GM19025 (cell line): ENCODE measurements around the gene STRIT1.
"Not testable (repeated sequence)": the region's sequence is repeated elsewhere in the genome, so short reads cannot be mapped to it uniquely, and the experiment has no call there.

ENCODE experiments used
- ATAC-seq: cut with Tn5 transposase; IDR thresholded peaks from one replicate; pipeline ENCODE4 v1.9.1; 2021; ENCODE audit warnings: mild to moderate bottlenecking, low read depth, moderate library complexity; ENCODE audit not compliant: unreplicated experiment

Gene STRIT1

DNA sequence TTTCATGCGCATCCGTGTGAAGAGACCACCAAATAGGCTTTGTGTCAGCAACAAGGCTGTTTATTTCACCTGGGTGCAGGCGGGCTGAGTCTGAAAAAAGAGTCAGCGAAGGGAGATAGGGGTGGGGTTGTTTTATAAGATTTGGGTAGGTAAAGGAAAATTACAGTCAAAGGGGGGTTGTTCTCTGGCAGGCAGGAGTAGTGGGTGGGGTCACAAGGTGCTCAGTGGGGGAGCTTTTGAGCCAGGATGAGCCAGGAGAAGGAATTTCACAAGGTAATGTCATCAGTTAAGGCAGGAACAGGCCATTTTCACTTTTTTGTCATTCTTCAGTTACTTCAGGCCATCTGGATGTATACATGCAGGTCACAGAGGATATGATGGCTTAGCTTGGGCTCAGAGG, 19.0 kb downstream of the STRIT1 start:
- ATAC-seq, result not testable (repeated sequence)

DNA sequence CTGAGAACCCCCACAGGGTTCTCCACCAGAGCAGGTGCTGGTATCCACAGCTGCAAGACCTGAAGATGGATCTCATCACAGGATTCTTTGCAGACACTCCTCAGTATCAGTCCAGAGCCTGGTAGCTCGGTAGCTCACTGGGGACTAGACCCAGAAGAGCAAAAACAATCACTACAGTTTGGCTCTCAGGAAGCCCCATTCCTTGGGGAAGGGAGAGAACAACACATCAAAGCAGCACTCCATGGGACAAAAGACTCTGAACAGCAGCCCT, 22.2 kb downstream of the STRIT1 start:
- ATAC-seq, result no peak

- no peak for ATAC-seq
Measured at GRCh38 chr3:155270485-155271342, 22.8 kb downstream of the STRIT1 start.

GRCh38 chr3:155270063-155270462, 23.4 kb downstream of the STRIT1 start:
- ATAC-seq, result no peak

DNA sequence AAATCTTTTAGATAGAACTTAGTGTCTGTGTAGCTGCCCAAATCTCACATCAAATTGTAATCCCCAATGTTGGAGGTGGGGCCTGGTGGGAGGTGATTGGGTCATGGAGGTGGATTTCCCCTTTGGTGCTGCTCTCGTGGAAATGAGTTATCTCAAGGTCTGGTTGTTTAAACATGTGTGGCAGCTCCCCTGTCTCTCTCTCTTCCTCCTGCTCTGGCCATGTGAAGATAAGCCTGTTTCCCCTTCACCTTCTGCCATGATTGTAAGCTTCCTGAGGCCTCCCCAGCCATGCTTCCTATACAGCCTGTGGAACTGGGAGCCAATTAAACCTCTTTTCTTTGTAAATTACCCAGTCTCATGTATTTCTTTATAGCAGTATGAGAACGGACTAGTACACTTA, 30.6 kb downstream of the STRIT1 start:
- not testable (repeated sequence) for ATAC-seq

GRCh38 chr3:155262295-155262694, 31.2 kb downstream of the STRIT1 start:
- ATAC-seq, result no peak

DNA sequence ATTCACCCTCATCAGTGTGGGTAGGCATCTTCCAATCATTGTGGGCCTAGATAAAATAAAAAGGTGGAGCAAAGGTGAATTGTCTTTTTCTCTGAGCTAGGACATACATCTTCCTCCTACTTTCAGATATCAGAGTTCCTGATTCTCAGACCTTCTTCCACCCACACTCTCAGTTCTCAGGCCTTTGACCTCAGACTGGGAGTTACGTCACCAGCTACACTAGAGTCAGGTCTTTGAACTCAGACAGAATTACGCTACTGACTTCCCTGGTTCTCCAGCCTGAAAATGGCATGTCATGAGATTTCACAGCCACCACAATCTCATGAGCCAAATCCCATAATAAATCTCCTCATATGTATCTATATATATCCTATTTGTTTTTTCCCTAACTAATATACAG, 39.0 kb downstream of the STRIT1 start:
- no peak for ATAC-seq

- no peak for ATAC-seq
Measured at GRCh38 chr3:155252535-155252934, 40.9 kb downstream of the STRIT1 start.

DNA sequence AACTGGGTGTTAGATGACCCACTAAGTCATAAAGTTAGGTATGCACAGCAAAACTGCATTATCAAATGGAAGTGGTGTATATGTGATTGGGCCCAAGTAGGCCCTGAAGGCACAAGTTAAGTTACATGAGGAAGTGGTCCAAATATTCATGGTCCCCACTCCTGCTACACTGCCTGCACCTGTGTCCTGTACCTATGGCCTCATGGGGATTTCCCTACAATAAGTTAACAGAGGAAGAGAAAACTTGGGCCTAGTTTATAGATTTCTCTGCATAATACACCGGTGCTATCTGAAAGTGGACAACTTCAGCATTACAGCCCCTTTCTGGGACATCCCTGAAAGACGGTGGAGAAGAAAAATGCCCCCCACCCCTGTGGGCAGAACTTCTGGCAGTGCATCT, 41.5 kb downstream of the STRIT1 start:
- ATAC-seq, result no peak

DNA sequence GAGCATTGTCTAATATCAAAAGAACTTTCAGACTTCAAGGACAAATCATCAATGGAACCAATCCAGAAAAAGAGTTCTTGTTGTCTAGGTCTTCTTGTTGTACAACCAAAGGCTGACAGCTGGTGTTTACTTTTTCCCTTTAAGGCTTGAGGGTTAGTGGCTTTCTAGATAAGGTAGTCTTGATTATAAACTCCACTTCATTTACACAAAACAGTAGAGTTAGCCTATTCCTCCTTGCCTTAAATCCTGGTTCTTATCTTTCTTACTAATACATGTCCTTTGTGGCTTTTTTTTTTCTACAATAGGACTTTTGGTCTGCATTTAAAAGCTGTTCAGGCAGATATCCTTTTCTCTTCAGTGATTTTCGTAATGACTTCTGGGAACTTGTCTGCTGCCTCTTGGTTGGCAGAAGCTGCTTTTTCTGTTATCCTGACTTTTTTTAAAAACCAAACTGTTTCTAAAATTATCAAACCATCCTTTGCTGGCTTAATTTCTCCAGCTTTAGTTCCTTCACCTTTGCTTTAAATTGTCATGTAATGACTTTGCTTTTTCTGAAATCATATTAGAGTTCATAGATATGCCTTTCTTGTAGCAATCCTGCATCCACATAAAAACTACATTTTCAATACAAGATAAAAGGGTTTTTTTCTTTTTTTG, 44.8 kb downstream of the STRIT1 start:
- ATAC-seq, result no peak

DNA sequence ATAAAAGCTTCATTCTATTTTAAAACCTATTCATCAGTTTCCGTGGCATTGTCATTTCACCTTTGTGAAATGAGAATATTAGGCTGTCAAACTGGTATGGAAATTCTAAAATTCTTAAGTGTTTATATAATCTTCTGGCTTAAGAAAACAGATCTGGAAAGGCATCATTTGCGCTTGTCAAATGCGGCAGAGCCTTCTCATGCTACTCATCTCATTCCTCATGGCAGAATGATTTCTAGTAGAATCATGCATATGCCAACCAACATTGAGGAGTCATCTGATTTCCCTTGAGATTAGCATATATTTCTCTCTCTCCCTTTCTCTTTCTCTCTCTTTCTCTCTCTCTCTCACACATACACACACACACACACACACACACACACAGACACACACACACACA, 48.8 kb downstream of the STRIT1 start:
- no peak for ATAC-seq

GRCh38 chr3:155244216-155244615, 49.3 kb downstream of the STRIT1 start:
- ATAC-seq, result no peak

DNA sequence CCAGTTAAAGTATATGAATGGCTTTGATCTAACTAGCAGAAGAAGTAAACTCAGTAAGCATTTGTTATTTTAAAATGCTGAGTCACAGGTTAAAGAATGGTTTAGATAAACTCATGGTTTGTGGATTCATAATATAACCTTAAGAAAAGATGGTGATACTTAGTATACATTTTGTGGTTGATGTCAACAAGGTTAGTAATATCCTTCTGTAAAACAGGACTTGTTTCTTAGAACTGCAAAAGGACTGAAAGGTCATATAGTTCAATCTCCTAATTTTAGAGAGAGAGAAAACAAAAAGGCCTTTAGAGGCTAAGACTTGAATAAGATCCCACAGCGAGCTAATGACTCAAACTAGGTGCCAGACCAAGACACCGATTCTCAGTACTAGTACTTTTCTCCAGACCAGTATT, 50.0 kb downstream of the STRIT1 start:
- ATAC-seq, result no peak

- ATAC-seq, result no peak
Measured at GRCh38 chr3:155242342-155242741, 51.1 kb downstream of the STRIT1 start.

- ATAC-seq, result no peak
Measured at GRCh38 chr3:155241579-155241978, 51.9 kb downstream of the STRIT1 start.
